Cerebellar nuclear complex (tissue), 1 donor: Measurements from ENCODE around the gene PARP14.
"Not testable (repeated sequence)": the region's sequence is repeated elsewhere in the genome, so short reads cannot be mapped to it uniquely, and the experiment has no call there.

Source experiments
- DNase-seq, 2 experiments: peaks; one replicate each; lab custom pipeline; 2025; lab: John Stamatoyannopoulos, UW

The PARP14 gene

GRCh38 chr3:122677216-122677615, 3.4 kb upstream of the PARP14 start:
- DNase-seq: no peak

- no peak for DNase-seq
Observed at GRCh38 chr3:122678506-122678905, 2.1 kb upstream of the PARP14 start.

GRCh38 chr3:122679085-122679881, 1.4 kb upstream of the PARP14 start:
- no peak for DNase-seq

GRCh38 chr3:122679882-122680474, 661 bp upstream of the PARP14 start:
- no peak for DNase-seq

GRCh38 chr3:122681284-122681973, 790 bp downstream of the PARP14 start:
- DNase-seq: no peak

- DNase-seq: no peak
Observed at GRCh38 chr3:122681974-122682409, 1.4 kb downstream of the PARP14 start.

GRCh38 chr3:122682778-122683411, 2.3 kb downstream of the PARP14 start:
- DNase-seq: not testable (repeated sequence)

GRCh38 chr3:122687298-122687697, 6.7 kb downstream of the PARP14 start:
- no peak for DNase-seq

- no peak for DNase-seq
Observed at GRCh38 chr3:122688996-122689395, 8.4 kb downstream of the PARP14 start.

- DNase-seq: no peak
Observed at GRCh38 chr3:122689587-122689986, 8.9 kb downstream of the PARP14 start.

GRCh38 chr3:122690096-122690495, 9.5 kb downstream of the PARP14 start:
- no peak for DNase-seq

GRCh38 chr3:122691195-122691594, 10.6 kb downstream of the PARP14 start:
- no peak for DNase-seq

- no peak for DNase-seq
Observed at GRCh38 chr3:122692674-122693073, 12.0 kb downstream of the PARP14 start.

GRCh38 chr3:122694966-122695365, 14.3 kb downstream of the PARP14 start:
- no peak for DNase-seq

- DNase-seq: no peak
Observed at GRCh38 chr3:122695927-122696561, 15.4 kb downstream of the PARP14 start.

- DNase-seq: no peak
Observed at GRCh38 chr3:122697952-122698620, 17.4 kb downstream of the PARP14 start.

- DNase-seq: no peak
Observed at GRCh38 chr3:122700193-122700592, 19.6 kb downstream of the PARP14 start.

GRCh38 chr3:122705379-122705778, 24.7 kb downstream of the PARP14 start:
- no peak for DNase-seq

GRCh38 chr3:122710616-122711251, 30.1 kb downstream of the PARP14 start:
- not testable (repeated sequence) for DNase-seq

- DNase-seq: no peak
Observed at GRCh38 chr3:122714273-122714672, 33.6 kb downstream of the PARP14 start.

- DNase-seq: no peak
Observed at GRCh38 chr3:122716667-122717066, 36.0 kb downstream of the PARP14 start.
